Colon (tissue), 2 donors: ENCODE results near the gene SREK1IP1.
"Not testable (repeated sequence)": the region's sequence is repeated elsewhere in the genome, so short reads cannot be mapped to it uniquely, and the experiment has no call there.

Experiments used
- FAIRE-seq: peaks from 2 replicates; lab custom pipeline; 2012; peaks lifted over from hg19 to GRCh38; lab: Jason Lieb, UNC
- donor health status: control.
- donor health status: control.

SREK1IP1 gene

GRCh38 chr5:64763948-64764503 is 4.5 kb downstream of the SREK1IP1 start:
- no peak for FAIRE-seq

GRCh38 chr5:64759960-64760660 is 8.4 kb downstream of the SREK1IP1 start:
- FAIRE-seq: no peak

GRCh38 chr5:64758901-64759300 is 9.6 kb downstream of the SREK1IP1 start:
- FAIRE-seq: no peak

GRCh38 chr5:64754066-64754465 is 14.4 kb downstream of the SREK1IP1 start:
- FAIRE-seq: no peak

- no peak for FAIRE-seq
Measured at GRCh38 chr5:64749385-64749784, 19.1 kb downstream of the SREK1IP1 start.

GRCh38 chr5:64746446-64746845 is 22.0 kb downstream of the SREK1IP1 start:
- no peak for FAIRE-seq

- FAIRE-seq: no peak
Measured at GRCh38 chr5:64744914-64745313, 23.6 kb downstream of the SREK1IP1 start.

GRCh38 chr5:64742821-64743220 is 25.7 kb downstream of the SREK1IP1 start:
- FAIRE-seq: no peak

GRCh38 chr5:64742411-64742810 is 26.1 kb downstream of the SREK1IP1 start:
- FAIRE-seq: no peak

GRCh38 chr5:64727150-64727549 is 41.3 kb downstream of the SREK1IP1 start:
- no peak for FAIRE-seq

GRCh38 chr5:64722588-64722987 is 45.9 kb downstream of the SREK1IP1 start:
- FAIRE-seq: no peak

GRCh38 chr5:64714495-64714894 is 54.0 kb downstream of the SREK1IP1 start:
- FAIRE-seq: not testable (repeated sequence)

GRCh38 chr5:64707191-64707590 is 61.3 kb downstream of the SREK1IP1 start:
- no peak for FAIRE-seq

- FAIRE-seq: not testable (repeated sequence)
Measured at GRCh38 chr5:64706074-64706473, 62.4 kb downstream of the SREK1IP1 start.

- FAIRE-seq: no peak
Measured at GRCh38 chr5:64700765-64701164, 67.7 kb downstream of the SREK1IP1 start.

- not testable (repeated sequence) for FAIRE-seq
Measured at GRCh38 chr5:64696414-64696813, 72.1 kb downstream of the SREK1IP1 start.

- no peak for FAIRE-seq
Measured at GRCh38 chr5:64693636-64694035, 74.9 kb downstream of the SREK1IP1 start.

- FAIRE-seq: no peak
Measured at GRCh38 chr5:64691291-64691690, 77.2 kb downstream of the SREK1IP1 start.

- no peak for FAIRE-seq
Measured at GRCh38 chr5:64690417-64691151, 77.9 kb downstream of the SREK1IP1 start, which contains the start of gene SHISAL2B. Gene SHISAL2B (plus strand): TSS chr5:64690503. CDS start chr5:64690624, 121 bp downstream.

- no peak for FAIRE-seq
Measured at GRCh38 chr5:64690104-64690416, 78.4 kb downstream of the SREK1IP1 start.

- no peak for FAIRE-seq
Measured at GRCh38 chr5:64688965-64689364, 79.5 kb downstream of the SREK1IP1 start.

GRCh38 chr5:64688391-64688790 is 80.1 kb downstream of the SREK1IP1 start:
- no peak for FAIRE-seq

- FAIRE-seq: no peak
Measured at GRCh38 chr5:64685866-64686265, 82.6 kb downstream of the SREK1IP1 start.
